HG02870 (cell line): ENCODE measurements around the gene MDM2.
"Not testable (repeated sequence)": the region's sequence is repeated elsewhere in the genome, so short reads cannot be mapped to it uniquely, and the experiment has no call there.

ENCODE experiments used
- ATAC-seq: cut with Tn5 transposase; IDR thresholded peaks from one replicate; pipeline ENCODE4 v1.9.1; 2021; ENCODE audit warnings: mild to moderate bottlenecking, moderate library complexity; ENCODE audit not compliant: unreplicated experiment

MDM2 gene

DNA sequence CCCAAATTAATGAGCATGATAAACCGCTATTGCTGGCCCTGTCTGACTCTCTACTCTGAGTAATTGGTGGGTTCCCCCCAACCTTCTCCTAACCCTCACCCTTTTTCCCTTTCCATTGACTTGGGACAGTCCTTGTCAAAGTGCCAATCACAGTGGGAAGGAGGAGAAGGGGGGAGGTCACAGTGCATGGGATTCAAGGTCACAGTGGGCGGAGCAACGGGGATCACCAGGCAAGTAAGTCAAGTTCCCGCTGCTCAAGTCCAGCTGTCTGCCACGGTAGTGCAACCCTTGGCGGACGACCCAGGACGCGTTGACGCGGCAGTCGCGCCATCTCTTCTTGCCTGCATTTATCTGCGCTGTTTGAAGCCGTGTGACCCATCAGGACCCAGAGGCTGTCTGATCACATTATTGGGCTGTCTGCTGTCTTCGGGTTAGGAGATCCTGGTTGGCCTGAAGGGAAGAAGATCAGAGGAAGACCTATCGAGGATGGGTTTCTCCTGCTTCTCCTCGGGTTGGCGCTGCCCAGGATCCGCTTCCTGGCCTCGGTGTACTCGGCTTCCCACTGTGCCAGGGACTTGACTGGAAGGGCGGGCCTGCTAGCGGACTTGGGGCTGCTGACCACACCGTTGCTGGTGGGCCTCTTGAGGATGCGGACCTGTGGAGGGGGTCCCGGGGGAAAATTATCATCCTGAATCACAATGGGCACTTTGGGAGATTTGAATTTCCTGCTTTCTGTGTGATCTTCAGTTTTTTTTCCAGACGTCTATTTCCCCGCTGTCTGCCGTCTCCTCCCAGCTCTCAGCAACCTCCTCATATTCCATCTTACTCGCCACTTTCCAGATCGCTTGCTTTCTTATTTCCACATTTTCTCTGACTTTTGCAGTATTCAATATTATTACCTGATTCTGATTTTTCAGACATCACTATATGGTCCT is 3.1 kb upstream of the MDM2 start:
- ATAC-seq = no peak

DNA sequence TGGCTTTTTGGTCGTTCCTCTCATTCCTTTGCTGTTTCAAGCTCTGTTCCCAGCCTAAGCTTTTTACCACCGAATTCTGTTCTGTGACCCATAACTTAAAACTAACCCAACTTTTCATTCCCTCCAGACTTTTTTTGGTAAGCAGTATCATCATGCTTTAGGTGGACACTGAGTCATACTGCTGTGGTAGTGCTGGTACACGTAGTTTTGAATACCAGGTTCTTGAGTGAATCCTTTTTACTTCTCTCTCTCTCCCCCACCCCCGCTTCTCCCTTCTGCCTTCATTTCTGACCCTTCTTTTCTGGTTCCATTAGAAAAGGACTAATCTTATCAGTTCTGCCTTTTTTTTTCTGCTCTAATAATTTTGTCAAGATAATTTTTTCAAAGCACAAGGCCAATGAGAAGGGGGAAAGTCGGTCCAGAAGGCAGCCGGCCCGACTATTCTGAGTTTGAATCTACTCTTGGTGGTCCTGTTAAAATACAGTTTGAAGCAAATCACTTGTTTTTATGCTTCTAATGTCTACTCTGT is 2.3 kb upstream of the MDM2 start:
- ATAC-seq = no peak

DNA sequence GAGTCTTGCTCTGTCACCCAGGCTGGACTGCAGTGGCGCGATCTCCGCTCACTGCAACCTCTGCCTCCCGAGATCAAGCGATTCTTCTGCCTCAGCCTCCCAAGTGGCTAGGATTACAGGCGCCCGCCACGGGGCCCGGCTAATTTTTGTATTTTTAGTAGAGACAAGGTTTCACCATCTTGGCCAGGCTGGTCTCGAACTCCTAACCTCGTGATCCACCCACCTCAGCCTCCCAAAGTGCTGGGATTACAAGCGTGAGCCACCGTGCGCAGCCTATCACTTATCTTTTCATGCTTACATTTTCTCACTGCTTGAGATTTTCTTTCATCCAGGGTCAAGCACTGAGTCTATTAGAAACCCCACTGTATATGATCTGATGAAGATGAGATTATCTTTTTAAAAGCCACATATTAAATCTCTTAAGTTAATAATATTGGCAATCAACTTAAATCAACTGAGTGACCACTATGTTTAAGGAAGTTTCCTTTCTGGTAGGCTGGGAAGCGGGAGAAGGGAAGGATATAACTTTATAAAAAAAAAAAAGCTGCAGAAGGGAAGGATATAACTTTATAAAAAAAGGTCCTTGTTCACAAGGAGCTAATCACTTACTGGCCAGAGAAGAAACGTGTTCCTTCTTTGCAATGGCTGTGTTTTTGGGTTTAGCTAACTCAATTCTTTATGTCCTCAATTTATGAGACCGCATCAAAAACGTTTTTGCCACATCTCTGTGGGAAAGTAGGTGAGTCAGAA is 1.3 kb upstream of the MDM2 start:
- ATAC-seq = no peak

DNA sequence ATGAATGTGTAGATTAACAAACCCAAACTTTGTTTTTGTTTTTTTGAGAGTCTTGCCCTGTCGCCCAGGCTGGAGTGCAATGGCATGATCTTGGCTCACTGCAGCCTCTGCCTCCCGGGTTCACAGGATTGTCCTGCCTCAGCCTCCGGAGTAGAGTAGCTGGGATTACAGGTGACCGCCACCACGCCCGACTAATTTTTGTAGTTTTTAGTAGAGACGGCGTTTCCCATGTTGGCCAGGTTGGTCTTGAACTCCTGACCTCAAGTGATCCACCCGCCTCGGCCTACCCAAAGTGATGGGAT is 752 bp upstream of the MDM2 start:
- not testable (repeated sequence) for ATAC-seq

DNA sequence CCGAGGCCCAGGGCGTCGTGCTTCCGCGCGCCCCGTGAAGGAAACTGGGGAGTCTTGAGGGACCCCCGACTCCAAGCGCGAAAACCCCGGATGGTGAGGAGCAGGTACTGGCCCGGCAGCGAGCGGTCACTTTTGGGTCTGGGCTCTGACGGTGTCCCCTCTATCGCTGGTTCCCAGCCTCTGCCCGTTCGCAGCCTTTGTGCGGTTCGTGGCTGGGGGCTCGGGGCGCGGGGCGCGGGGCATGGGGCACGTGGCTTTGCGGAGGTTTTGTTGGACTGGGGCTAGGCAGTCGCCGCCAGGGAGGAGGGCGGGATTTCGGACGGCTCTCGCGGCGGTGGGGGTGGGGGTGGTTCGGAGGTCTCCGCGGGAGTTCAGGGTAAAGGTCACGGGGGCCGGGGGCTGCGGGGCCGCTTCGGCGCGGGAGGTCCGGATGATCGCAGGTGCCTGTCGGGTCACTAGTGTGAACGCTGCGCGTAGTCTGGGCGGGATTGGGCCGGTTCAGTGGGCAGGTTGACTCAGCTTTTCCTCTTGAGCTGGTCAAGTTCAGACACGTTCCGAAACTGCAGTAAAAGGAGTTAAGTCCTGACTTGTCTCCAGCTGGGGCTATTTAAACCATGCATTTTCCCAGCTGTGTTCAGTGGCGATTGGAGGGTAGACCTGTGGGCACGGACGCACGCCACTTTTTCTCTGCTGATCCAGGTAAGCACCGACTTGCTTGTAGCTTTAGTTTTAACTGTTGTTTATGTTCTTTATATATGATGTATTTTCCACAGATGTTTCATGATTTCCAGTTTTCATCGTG is 612 bp downstream of the MDM2 start:
- ATAC-seq = peak; percentile 56

DNA sequence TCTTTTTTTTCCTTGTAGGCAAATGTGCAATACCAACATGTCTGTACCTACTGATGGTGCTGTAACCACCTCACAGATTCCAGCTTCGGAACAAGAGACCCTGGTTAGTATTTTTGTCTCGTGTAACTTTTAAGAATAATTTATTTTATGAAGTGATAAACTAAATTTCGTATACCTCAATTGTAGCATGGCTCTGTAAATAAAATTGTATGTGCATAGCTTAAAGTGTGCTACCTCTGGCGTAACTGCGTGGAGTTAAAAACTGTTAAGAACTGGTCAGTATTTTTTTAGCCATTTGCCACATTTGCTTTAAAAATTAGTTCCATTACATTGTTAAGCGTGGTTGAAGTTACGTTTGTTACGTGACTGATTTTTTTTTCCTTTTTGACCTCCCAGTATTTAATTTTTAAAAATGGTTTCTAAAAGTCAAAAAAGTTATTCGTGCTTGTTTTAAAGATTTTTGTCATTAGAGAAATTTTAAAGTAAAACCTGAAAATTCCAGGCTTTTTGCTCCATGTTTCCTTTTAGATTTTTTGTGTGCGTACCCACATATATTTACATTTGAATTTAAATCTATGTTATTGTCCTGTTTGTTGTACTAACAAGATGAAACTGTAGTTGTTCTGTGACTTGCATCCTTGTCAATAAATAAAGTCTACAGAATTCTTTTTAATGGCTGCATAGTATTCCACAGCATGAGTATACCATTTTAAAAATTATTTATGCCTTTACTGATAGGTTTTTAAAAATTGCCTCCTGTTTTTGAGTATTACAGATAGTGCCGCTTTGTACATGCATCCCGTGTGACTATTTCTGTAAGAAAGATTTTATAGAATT is 1.4 kb downstream of the MDM2 start:
- no peak for ATAC-seq

DNA sequence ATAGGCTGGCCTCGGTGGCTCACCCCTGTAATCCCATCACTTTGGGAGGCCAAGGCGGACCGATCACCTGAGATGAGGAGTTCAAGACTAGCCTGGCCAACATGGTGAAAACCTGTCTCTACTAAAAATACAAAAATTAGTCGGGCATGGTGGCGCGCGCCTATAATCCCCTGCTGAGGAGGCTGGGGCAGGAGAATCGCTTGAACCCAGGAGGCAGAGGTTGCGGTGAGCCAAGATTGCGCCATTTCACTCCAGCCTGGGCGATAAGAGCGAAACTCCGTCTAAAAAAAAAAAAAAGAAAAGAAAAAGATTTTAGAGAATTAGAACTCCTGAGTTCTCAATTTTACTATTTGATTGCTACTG is 2.0 kb downstream of the MDM2 start:
- ATAC-seq = not testable (repeated sequence)

DNA sequence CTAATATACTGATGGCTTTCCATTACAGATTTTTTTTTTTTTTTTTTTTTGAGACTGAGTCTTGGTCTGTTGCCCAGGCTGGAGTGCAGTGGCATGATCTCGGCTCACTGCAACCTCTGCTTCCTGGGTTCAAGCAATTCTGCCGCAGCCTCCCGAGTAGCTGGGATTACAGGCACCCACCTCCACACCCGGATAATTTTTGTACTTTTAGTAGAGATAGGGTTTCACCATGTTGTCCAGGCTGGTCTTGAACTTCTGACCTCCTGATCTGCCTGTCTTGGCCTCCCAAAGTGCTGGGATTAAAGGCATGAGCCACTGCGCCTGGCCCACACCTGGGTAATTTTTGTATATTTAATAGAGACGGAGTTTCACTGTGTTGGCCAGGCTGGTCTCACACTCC is 3.6 kb downstream of the MDM2 start:
- not testable (repeated sequence) for ATAC-seq

DNA sequence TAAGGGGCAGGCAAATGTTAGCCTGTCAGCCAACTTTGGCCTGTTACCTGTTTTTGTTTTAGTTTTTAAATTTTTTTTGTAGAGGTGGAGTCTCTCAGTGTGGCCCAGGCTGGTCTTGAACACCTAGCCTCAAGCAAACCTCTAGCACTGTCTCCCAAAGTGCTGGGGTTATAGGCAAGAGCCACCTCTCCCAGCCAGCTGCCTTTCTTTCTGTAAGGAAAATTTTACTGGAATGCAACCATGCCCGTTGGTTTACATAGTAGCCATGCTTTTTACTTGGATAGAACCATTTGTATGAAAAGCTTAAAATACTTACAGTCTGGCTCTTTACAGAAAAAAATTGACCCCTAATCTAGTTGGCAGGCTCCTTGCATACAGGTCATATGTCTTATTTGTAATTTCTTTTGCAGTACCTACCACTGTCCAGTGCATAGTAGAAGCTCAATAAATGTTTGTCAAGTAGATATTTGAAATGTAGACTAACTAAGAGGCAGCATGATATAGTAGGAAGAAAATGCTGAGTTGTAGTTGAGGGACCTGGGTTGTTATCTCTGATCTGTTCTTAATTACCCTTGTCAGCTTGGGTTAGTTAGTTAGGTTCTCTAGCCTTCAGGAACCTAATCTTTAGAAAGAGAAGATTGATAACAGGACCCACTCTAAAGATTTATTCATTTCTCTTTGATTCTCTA is 4.7 kb downstream of the MDM2 start:
- ATAC-seq = no peak

DNA sequence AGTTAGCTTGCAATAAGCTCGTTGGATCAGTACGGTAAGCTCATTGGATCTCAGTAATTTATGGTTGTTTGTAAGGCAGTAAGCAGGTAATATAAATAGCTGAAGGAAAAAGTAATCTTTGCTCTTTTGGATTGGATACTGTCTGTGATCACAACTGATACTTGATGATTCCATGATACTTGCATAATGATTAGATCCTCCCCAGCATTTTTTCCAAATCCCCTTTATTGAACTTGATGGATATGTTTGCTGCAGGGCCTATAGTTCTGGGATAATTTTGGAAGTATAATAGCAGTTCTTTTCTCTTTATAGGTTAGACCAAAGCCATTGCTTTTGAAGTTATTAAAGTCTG is 5.2 kb downstream of the MDM2 start:
- ATAC-seq = no peak

DNA sequence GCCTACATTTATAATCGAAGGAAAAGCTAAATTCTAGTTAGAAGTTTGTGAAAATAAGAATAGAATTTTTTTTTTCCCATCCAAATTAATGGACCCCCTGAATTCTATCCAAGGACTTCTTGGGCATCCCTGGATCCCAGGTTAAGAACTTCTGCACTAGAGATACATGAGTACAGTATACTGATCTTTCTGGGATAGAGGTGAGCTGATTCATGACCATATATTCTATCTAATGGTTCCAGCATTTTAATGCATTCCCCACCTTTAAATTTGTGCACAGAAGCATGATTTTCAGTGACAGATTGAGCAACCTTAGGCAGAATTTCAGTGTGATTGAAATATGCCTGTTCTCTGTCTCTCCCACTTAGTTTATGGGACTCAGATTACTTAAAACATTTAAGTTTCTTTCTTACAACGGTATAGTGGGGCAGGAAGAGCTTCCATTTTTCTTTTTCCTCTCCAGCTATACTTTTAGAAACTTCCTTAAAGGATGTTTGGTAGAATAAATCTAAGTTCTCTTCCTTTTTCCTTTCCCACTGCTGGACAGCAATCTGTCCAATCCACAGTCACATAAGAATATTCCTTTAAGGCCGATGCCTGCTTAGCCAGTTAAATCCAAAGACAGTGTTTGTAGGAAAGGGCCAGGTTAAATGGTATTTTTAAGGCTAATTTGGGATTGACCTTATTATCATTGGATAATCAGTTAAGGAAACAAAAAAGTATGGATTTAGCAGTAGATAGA is 6.7 kb downstream of the MDM2 start:
- no peak for ATAC-seq

DNA sequence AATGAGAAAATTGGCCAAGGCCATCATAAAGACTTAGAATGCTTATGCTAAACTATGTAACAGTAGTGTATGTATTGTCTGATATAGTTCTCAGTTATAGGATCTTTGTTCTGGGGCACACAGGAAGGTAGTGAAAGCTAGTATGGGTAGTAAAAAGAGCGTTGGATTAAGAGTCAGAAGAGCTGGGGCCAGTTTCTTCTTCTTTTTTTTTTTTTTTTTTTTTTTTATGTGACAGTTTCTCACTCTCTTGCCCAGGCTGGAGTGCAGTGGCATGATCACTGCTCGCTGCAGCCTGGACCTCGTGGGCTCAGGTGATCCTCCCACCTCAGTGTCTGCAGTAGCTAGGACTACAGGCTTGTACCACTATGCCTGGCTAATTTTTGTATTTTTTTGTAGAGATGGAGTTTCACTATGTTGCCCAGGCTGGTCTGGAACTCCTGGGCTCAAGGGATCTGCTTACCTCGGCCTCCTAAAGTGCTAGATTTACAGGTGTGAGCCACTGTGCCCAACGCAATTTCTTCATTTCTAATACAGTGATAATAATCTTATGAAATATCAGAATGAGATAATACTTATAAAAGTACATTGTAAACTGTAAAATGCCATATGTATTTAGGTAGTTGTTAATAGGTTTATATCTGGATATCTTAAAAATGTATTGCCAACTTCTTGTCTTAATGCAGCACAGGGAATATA is 7.4 kb downstream of the MDM2 start:
- no peak for ATAC-seq

DNA sequence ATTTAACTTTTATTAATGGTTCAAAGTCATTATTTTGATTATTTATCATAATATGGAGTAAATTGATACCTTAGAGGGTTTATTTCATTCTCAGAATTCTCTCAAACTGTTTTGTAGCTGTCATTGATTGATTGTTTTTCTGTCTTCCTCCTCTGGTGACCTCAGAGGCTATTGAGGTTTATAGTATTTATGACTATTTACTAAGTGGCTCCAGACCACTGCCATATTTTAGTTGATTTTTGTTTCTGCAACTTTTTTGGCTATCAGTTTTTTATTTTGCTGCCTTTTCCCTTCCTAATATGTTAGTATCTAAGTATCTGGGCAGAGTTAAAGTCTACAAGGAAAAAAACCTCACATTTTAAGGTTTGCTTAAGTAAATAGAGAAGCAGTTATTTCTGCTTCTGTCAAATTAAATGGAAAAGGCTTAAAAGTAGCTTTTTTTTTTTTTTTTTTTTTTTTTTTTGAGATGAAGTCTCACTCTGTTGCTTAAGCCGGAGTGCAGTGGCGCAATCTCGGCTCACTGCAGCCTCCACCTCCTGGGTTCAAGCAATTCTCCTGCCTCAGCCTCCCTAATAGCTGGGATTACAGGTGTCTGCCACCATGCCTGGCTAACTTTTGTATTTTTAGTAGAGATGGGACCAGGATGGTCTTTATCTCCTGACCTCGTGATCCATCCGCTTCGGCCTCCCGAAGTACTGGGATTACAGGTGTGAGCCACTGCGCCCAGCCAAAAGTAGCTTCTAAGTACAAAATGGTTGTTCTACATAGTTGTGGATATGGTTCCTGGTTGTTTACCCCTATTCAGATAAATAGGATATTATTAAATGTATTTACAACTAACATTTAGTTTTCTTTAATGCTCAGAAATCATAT is 8.2 kb downstream of the MDM2 start:
- no peak for ATAC-seq

DNA sequence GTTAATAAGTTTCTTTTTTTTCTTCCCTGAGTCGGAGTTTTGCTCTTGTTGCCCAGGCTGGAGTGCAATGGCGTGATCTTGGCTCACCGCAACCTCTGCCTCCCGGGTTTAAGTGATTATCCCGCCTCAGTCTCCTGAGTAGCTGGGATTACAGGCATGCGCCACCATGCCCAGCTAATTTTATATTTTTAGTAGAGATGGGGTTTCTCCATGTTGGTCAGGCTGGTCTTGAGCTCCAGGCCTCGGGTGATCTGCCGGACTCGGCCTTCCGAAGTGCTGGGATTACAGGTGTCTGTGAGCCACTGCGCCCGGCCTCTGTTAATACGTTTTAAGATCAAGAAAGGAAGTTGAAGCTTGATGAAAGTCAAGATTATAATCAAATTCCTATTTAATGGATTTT is 11.5 kb downstream of the MDM2 start:
- not testable (repeated sequence) for ATAC-seq

DNA sequence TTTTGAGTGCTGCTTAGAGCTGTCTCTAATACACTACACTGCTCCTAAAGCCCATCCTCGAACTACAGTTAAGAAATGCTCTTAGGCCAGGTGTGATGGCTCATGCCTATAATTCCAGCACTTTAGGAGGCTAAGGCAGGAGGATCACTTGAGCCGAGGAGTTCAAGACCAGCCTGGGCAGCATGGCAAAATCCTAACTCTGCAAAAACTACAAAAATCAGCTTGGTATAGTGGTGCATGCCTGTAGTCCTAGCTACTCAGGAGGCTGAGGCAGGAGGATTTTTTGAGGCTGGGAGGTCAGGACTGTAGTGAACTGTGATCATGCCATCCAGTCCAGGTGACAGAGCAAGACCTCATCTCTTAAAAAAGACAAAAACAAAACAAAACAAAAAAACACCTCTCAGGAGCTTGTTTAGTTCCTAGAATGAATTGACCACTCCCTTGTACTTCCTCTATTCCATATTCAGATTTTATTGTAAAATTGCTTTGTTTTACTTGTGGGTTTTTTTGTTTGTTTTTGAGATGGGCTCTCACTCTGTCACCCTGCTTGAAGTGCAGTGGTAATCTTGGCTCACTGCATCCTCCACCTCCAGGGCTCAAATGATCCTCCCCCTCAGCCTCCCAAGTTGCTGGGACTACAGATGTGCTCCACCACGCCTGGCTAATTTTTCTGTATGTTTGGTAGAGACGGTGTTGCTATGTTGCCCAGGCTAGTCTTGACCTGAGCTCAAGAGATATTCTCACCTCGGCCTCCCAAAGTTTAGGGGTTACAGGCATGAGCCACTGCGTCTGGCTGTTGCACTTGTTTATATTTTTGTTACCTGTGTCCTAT is 13.6 kb downstream of the MDM2 start:
- no peak for ATAC-seq

DNA sequence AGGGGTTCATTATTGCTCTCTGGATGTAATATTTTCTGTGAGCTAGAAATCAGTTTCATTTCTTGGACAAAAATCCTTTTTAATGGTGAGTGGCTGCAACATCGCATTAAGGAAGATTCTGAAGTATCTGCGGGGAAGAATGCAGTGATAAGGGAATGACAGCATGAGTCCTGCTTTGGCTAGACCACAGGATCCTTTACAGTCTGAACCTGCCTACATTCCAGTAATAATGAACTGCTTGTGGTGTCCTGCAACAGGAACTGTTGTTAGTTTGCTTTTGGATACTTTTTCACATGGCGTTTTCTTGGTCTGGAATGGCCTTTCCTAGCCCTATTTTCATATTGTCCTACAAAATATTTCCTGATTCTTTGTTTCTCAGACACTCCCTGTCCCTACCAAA is 15.7 kb downstream of the MDM2 start:
- ATAC-seq = no peak

DNA sequence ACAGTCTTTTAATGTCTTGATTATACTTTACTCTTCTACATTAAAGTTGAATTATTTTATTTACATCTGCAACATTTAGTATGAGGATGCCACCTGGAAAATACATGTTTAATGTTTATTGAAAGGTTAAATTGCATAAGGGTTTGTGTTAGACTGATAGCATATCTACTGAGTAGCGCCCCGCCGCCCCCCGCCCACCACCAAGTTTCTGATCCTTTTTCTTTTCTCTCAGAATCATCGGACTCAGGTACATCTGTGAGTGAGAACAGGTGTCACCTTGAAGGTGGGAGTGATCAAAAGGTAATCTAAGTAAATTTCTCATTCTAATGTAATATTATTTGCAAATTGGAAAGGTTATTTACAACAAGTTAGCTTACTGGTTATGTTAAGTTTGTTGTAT is 16.2 kb downstream of the MDM2 start:
- no peak for ATAC-seq
